Rectal smooth muscle tissue (tissue), 1 donor: ENCODE results near the gene URM1.
"Not testable (repeated sequence)": the region's sequence is repeated elsewhere in the genome, so short reads cannot be mapped to it uniquely, and the experiment has no call there.

Experiments used
- H3K27ac ChIP-seq: one replicate; pipeline ENCODE4 v1.7.0; 2013; ENCODE audit warnings: low read depth, low read length, inconsistent platforms
- H3K27me3 ChIP-seq: one replicate; pipeline ENCODE4 v1.7.0; 2013; ENCODE audit warnings: low read length; ENCODE audit not compliant: control insufficient read depth, insufficient read depth
- H3K36me3 ChIP-seq: one replicate; pipeline ENCODE4 v1.7.0; 2013; ENCODE audit warnings: low read length; ENCODE audit not compliant: control insufficient read depth, insufficient read depth
- H3K4me1 ChIP-seq: one replicate; pipeline ENCODE4 v1.7.0; 2013; ENCODE audit warnings: low read length; ENCODE audit not compliant: control insufficient read depth, insufficient read depth
- H3K4me3 ChIP-seq: one replicate; pipeline ENCODE4 v1.7.0; 2013; ENCODE audit warnings: low read length
- H3K9ac ChIP-seq: one replicate; pipeline ENCODE4 v1.7.0; 2013; ENCODE audit warnings: low read length

URM1 gene

GRCh38 chr9:128408963-128409431 is 37.8 kb downstream of the URM1 start:
- Histone ChIP-seq H3K4me1 (no peaks in the 10 kb centered on the region), H3K36me3 (no peaks in the 10 kb centered on the region), H3K4me3 (no peak overlapping the region), H3K27me3 (peaks cover 3% of the 10 kb centered on the region), H3K9ac (no peak overlapping the region), H3K27ac (no peak overlapping the region)

- Histone ChIP-seq H3K27ac (no peak overlapping the region), H3K4me1 (no peaks in the 10 kb centered on the region), H3K36me3 (no peaks in the 10 kb centered on the region), H3K9ac (no peak overlapping the region), H3K4me3 (no peak overlapping the region), H3K27me3 (peaks cover 3% of the 10 kb centered on the region)
Observed at GRCh38 chr9:128409450-128409849, 38.3 kb downstream of the URM1 start.

GRCh38 chr9:128409978-128410377 is 38.8 kb downstream of the URM1 start:
- Histone ChIP-seq H3K27ac (no peak overlapping the region), H3K27me3 (peaks cover 3% of the 10 kb centered on the region), H3K4me1 (no peaks in the 10 kb centered on the region)

GRCh38 chr9:128411364-128412119 is 40.4 kb downstream of the URM1 start:
- no peak overlapping the region for H3K27ac ChIP-seq
- H3K36me3 ChIP-seq, result no peaks in the 10 kb centered on the region
- H3K9ac ChIP-seq, result no peak overlapping the region
- peaks cover 3% of the 10 kb centered on the region for H3K27me3 ChIP-seq
- no peaks in the 10 kb centered on the region for H3K4me1 ChIP-seq
- H3K4me3 ChIP-seq, result no peak overlapping the region

More at GRCh38 chr9:128409978-128410377, 38.8 kb downstream of the URM1 start:
- Histone ChIP-seq H3K9ac (no peak overlapping the region), H3K36me3 (no peaks in the 10 kb centered on the region), H3K4me3 (no peak overlapping the region)

- Histone ChIP-seq H3K9ac (no peak overlapping the region), H3K27me3 (peaks cover 3% of the 10 kb centered on the region), H3K27ac (no peak overlapping the region), H3K36me3 (no peaks in the 10 kb centered on the region), H3K4me3 (no peak overlapping the region), H3K4me1 (no peaks in the 10 kb centered on the region)
Observed at GRCh38 chr9:128412120-128412790, 41.1 kb downstream of the URM1 start.

GRCh38 chr9:128413728-128414127 is 42.6 kb downstream of the URM1 start:
- not testable (repeated sequence) for H3K4me3 ChIP-seq, H3K27me3 ChIP-seq, H3K4me1 ChIP-seq, H3K36me3 ChIP-seq, H3K27ac ChIP-seq, H3K9ac ChIP-seq

GRCh38 chr9:128414461-128414860 is 43.3 kb downstream of the URM1 start:
- Histone ChIP-seq H3K27me3 (peaks cover 10% of the 10 kb centered on the region), H3K9ac (no peak overlapping the region), H3K4me3 (no peak overlapping the region), H3K36me3 (no peaks in the 10 kb centered on the region), H3K27ac (no peak overlapping the region), H3K4me1 (peaks cover 6% of the 10 kb centered on the region)

- Histone ChIP-seq H3K9ac (no peak overlapping the region), H3K27me3 (peaks cover 10% of the 10 kb centered on the region), H3K27ac (no peak overlapping the region)
Observed at GRCh38 chr9:128415281-128415680, 44.1 kb downstream of the URM1 start.

GRCh38 chr9:128416014-128416413 is 44.8 kb downstream of the URM1 start:
- H3K36me3 ChIP-seq, result no peaks in the 10 kb centered on the region
- peaks cover 10% of the 10 kb centered on the region for H3K27me3 ChIP-seq
- peaks cover 9% of the 10 kb centered on the region for H3K4me1 ChIP-seq
- H3K4me3 ChIP-seq, result no peak overlapping the region
- no peak overlapping the region for H3K9ac ChIP-seq
- no peak overlapping the region for H3K27ac ChIP-seq

More at GRCh38 chr9:128415281-128415680, 44.1 kb downstream of the URM1 start:
- no peak overlapping the region for H3K4me3 ChIP-seq
- no peaks in the 10 kb centered on the region for H3K36me3 ChIP-seq
- H3K4me1 ChIP-seq, result peaks cover 9% of the 10 kb centered on the region

- no peaks in the 10 kb centered on the region for H3K36me3 ChIP-seq
- H3K27ac ChIP-seq, result no peak overlapping the region
- no peak overlapping the region for H3K9ac ChIP-seq
- H3K27me3 ChIP-seq, result peaks cover 10% of the 10 kb centered on the region
- H3K4me3 ChIP-seq, result no peak overlapping the region
- peaks cover 11% of the 10 kb centered on the region for H3K4me1 ChIP-seq
Observed at GRCh38 chr9:128416432-128417019, 45.4 kb downstream of the URM1 start.

GRCh38 chr9:128419061-128419925 is 48.1 kb downstream of the URM1 start:
- Histone ChIP-seq H3K4me1 (peaks cover 14% of the 10 kb centered on the region), H3K27ac (no peak overlapping the region), H3K36me3 (no peaks in the 10 kb centered on the region), H3K4me3 (peak overlapping the region; percentile 80), H3K27me3 (peaks cover 10% of the 10 kb centered on the region), H3K9ac (peak overlapping the region; percentile 4)
